GM12878 (cell line): ENCODE measurements around the gene FAM227B. TPM values are rescaled to one million over a fixed set of nuclear protein-coding genes. Genes with fewer than 3 reads are reported as not detected.

Experiments
- ASH2L ChIP-seq: fragments of 300-600, 200-600 bp; sonication (generic); IDR thresholded peaks from 2 replicates; pipeline ENCODE4 v1.6.1; 2017; ENCODE audit warnings: low read depth, mild to moderate bottlenecking, borderline replicate concordance
- CBX5 ChIP-seq: sonication (generic); IDR thresholded peaks from 2 replicates; pipeline ENCODE4 v1.6.1; 2016; ENCODE audit warnings: low read depth, moderate library complexity, mild to moderate bottlenecking, inconsistent platforms
- FOXM1 ChIP-seq: IDR thresholded peaks from 2 replicates; pipeline ENCODE4 v1.6.1; 2012; ENCODE audit warnings: low read depth, mild to moderate bottlenecking, inconsistent platforms, low read length, moderate library complexity
- HDAC2 ChIP-seq: fragments of 200-600 bp; sonication (generic); IDR thresholded peaks from 2 replicates; pipeline ENCODE4 v1.6.1; 2017
- IKZF1 ChIP-seq: fragments of 450-650 bp; conservative IDR thresholded peaks from 2 replicates; pipeline ENCODE4 v1.6.1; 2017; ENCODE audit warnings: antibody characterized with exemption, mild to moderate bottlenecking
- MYB ChIP-seq: fragments of 150-350 bp; IDR thresholded peaks from 2 replicates; pipeline ENCODE4 v1.6.1; 2014; ENCODE audit warnings: mild to moderate bottlenecking, low read depth, low read length, borderline replicate concordance
- PAX5 ChIP-seq: IDR thresholded peaks from 2 replicates; pipeline ENCODE4 v1.6.1; 2011; ENCODE audit warnings: low read depth, low read length, borderline replicate concordance
- POLR2AphosphoS2 ChIP-seq: IDR thresholded peaks from 2 replicates; pipeline ENCODE4 v1.6.1; 2011; ENCODE audit warnings: low read depth, mild to moderate bottlenecking, low read length, improper control_type of control experiment, moderate library complexity
- RB1 ChIP-seq: fragments of 450-650 bp; formaldehyde crosslinking; IDR thresholded peaks from 2 replicates; pipeline ENCODE4 v1.6.1; 2017; ENCODE audit warnings: mild to moderate bottlenecking, borderline replicate concordance
- RCOR1 ChIP-seq: conservative IDR thresholded peaks from 2 replicates; pipeline ENCODE4 v1.6.1; 2012; ENCODE audit warnings: low read depth, low read length, improper control_type of control experiment
- STAT1 ChIP-seq: fragments of 450-650 bp; conservative IDR thresholded peaks from 2 replicates; pipeline ENCODE4 v1.6.1; 2014; ENCODE audit warnings: antibody characterized with exemption, mild to moderate bottlenecking
- TCF7 ChIP-seq: IDR thresholded peaks from 2 replicates; pipeline ENCODE4 v1.6.1; 2014; ENCODE audit warnings: antibody characterized with exemption, borderline replicate concordance
- USF2 ChIP-seq: IDR thresholded peaks from 2 replicates; pipeline ENCODE4 v1.6.1; 2011; ENCODE audit warnings: low read depth, low read length, improper control_type of control experiment, borderline replicate concordance
- ZNF24 ChIP-seq: fragments of 450-650 bp; IDR thresholded peaks from 2 replicates; pipeline ENCODE4 v1.6.1; 2017; ENCODE audit warnings: antibody characterized with exemption, mild to moderate bottlenecking
- ZSCAN29 ChIP-seq: fragments of 450-650 bp; IDR thresholded peaks from 2 replicates; pipeline ENCODE4 v1.6.1; 2017; ENCODE audit warnings: mild to moderate bottlenecking, moderate library complexity
- ZZZ3 ChIP-seq: IDR thresholded peaks from 2 replicates; pipeline ENCODE4 v1.6.1; 2011; ENCODE audit warnings: low read depth; ENCODE audit not compliant: control insufficient read depth, insufficient read length
- polyA plus RNA-seq, 11 experiments: library from polyadenylated mRNA; depleted of rRNA in 4 of 11; unstranded in 6 of 11; stranded (reverse) in 5 of 11; fragments of >200 nt; fragmentation: Nextera tagmentation in 4 of 11; fragmentation: Illumina TruSeq in 1 of 11; extraction: Ambion mirVana in 4 of 11; extraction: Trizol in 1 of 11; gene quantifications; 1 replicate in 1 of 11; 2 replicates in 10 of 11; pipeline versions ENCODE4 v1.2.1 to v1.2.3, GENCODE V29; 2011 to 2016; ENCODE audit warnings: inconsistent platforms in 2 of 11, missing spikeins in 2 of 11, low read depth in 1 of 11
- total RNA-seq, 4 experiments: library from RNA; depleted of rRNA in 3 of 4; stranded (reverse); fragments of >200 nt in 3 of 4; fragmentation: Illumina TruSeq in 1 of 4; extraction: Trizol in 1 of 4; gene quantifications; 2 replicates each; pipeline versions ENCODE4 v1.2.1 to v1.2.3, GENCODE V29; 2013 to 2021
- TF ChIP-seq, protein P1 (sequence below): IDR thresholded peaks from 2 replicates; pipeline ENCODE4 v1.6.1; 2011; ENCODE audit warnings: mild to moderate bottlenecking, low read depth, low read length, moderate library complexity; ENCODE audit not compliant: insufficient replicate concordance
- TF ChIP-seq, protein P2 (sequence below): fragments of 450-650 bp; IDR thresholded peaks from 2 replicates; pipeline ENCODE4 v1.6.1; 2017; ENCODE audit warnings: borderline replicate concordance
- TF ChIP-seq, protein P3 (sequence below), 3 experiments: IDR thresholded peaks in 2 of 3; conservative IDR thresholded peaks in 1 of 3; 2 replicates each; pipeline ENCODE4 v1.5.1; 2011; ENCODE audit warnings: low read depth in 3 of 3, low read length in 3 of 3, mild to moderate bottlenecking in 3 of 3, control low read depth in 2 of 3, moderate library complexity in 2 of 3, inconsistent platforms in 1 of 3, mixed read lengths in 1 of 3; ENCODE audit not compliant: control insufficient read depth in 2 of 3, insufficient read depth in 1 of 3; ENCODE audit errors: extremely low read depth in 1 of 3
- TF ChIP-seq, protein P4 (sequence below): fragments of 450-650 bp; IDR thresholded peaks from 2 replicates; pipeline ENCODE4 v1.6.1; 2017; ENCODE audit warnings: mild to moderate bottlenecking, low read depth, inconsistent platforms; ENCODE audit not compliant: poor library complexity, severe bottlenecking
- TF ChIP-seq, protein P5 (sequence below): IDR thresholded peaks from 2 replicates; pipeline ENCODE4 v1.6.1; 2012; ENCODE audit warnings: low read depth, low read length, improper control_type of control experiment

Gene FAM227B
- total and polyA plus RNA-seq, 10 of the 15 experiments (the other 5 are each of a cell fraction or from before 2014, with no cell fraction given): 3.9 to 12.6 (median 6.9) TPM

DNA sequence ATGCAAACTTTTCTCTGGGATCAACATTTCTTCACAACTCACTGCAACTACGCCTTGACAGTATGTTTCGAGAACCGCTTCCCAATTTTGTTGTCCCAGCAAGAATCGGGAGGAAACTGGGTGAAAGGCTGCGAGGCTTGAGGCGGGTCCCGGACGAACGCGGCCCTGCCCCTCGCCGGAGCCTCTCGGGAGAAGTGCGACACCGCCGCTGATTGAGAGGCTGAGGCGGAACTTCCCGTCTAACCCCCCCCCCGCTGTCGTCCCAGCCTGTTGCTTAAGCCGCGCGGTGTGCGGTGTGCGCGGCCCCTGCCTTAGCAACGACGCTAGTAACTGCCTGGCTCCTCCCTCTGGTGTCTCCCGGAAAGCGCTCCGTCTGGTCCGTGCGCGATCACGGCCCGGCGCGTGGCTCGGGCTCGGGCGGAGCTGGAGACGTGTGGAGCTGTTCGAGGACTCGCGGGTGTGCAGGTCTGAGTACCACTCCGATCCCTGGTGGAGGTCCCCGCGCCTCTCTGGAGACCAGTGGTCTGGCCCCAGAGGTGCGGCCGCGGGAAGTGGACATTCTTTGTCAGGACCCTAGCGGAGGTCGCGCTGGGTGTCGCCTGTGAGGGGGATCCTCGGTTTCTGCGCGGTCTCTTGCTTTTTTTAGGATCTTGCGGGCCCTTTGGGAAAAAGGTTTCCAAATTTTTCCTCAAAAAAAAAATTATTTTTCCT is at the start of gene FAM227B, which contains the start of gene DTWD1 (continued):
- TF ChIP-seq, protein P1, sequence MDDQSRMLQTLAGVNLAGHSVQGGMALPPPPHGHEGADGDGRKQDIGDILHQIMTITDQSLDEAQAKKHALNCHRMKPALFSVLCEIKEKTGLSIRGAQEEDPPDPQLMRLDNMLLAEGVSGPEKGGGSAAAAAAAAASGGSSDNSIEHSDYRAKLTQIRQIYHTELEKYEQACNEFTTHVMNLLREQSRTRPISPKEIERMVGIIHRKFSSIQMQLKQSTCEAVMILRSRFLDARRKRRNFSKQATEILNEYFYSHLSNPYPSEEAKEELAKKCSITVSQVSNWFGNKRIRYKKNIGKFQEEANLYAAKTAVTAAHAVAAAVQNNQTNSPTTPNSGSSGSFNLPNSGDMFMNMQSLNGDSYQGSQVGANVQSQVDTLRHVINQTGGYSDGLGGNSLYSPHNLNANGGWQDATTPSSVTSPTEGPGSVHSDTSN: peak; percentile 60
- no peak for TF ChIP-seq HDAC2
- TF ChIP-seq RCOR1: no peak; the same call in 1 of the 2 replicates
- TF ChIP-seq STAT1: 0 out of 2 replicates have a peak, but pooled peaks have one; percentile 85
- peak; percentile 65 for TF ChIP-seq PAX5
- no peak for TF ChIP-seq USF2
- TF ChIP-seq ZNF24: peak; percentile 71; the same call in 1 of the 2 replicates
- TF ChIP-seq, protein P2, sequence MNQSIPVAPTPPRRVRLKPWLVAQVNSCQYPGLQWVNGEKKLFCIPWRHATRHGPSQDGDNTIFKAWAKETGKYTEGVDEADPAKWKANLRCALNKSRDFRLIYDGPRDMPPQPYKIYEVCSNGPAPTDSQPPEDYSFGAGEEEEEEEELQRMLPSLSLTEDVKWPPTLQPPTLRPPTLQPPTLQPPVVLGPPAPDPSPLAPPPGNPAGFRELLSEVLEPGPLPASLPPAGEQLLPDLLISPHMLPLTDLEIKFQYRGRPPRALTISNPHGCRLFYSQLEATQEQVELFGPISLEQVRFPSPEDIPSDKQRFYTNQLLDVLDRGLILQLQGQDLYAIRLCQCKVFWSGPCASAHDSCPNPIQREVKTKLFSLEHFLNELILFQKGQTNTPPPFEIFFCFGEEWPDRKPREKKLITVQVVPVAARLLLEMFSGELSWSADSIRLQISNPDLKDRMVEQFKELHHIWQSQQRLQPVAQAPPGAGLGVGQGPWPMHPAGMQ: no peak
- peak; percentile 96; the same call in 1 of the 2 replicates for TF ChIP-seq RB1
- no peak for TF ChIP-seq ZZZ3
- TF ChIP-seq ZSCAN29: peak; percentile 66; the same call in 1 of the 2 replicates
- no peak for TF ChIP-seq MYB
- peak; percentile 92 for TF ChIP-seq IKZF1
- peak; percentile 95 for TF ChIP-seq ASH2L
- TF ChIP-seq CBX5: peak; percentile 98; the same call in 1 of the 2 replicates
- peak; percentile 95 for TF ChIP-seq POLR2AphosphoS2
- TF ChIP-seq, protein P3, sequence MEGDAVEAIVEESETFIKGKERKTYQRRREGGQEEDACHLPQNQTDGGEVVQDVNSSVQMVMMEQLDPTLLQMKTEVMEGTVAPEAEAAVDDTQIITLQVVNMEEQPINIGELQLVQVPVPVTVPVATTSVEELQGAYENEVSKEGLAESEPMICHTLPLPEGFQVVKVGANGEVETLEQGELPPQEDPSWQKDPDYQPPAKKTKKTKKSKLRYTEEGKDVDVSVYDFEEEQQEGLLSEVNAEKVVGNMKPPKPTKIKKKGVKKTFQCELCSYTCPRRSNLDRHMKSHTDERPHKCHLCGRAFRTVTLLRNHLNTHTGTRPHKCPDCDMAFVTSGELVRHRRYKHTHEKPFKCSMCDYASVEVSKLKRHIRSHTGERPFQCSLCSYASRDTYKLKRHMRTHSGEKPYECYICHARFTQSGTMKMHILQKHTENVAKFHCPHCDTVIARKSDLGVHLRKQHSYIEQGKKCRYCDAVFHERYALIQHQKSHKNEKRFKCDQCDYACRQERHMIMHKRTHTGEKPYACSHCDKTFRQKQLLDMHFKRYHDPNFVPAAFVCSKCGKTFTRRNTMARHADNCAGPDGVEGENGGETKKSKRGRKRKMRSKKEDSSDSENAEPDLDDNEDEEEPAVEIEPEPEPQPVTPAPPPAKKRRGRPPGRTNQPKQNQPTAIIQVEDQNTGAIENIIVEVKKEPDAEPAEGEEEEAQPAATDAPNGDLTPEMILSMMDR (IDR thresholded peaks at IDR 0.05 in 2 of 3, conservative IDR thresholded peaks at IDR 0.05 in 1 of 3; ENCODE audit: control insufficient read depth in 2 of 3, extremely low read depth in 1 of 3, insufficient read depth in 1 of 3, low read depth in 3 of 3, low read length in 3 of 3): 0 out of 6 replicates have a peak, but pooled peaks of 1 of the 3 experiments have one; percentile 1
- peak; percentile 48 for TF ChIP-seq FOXM1
- TF ChIP-seq, protein P4, sequence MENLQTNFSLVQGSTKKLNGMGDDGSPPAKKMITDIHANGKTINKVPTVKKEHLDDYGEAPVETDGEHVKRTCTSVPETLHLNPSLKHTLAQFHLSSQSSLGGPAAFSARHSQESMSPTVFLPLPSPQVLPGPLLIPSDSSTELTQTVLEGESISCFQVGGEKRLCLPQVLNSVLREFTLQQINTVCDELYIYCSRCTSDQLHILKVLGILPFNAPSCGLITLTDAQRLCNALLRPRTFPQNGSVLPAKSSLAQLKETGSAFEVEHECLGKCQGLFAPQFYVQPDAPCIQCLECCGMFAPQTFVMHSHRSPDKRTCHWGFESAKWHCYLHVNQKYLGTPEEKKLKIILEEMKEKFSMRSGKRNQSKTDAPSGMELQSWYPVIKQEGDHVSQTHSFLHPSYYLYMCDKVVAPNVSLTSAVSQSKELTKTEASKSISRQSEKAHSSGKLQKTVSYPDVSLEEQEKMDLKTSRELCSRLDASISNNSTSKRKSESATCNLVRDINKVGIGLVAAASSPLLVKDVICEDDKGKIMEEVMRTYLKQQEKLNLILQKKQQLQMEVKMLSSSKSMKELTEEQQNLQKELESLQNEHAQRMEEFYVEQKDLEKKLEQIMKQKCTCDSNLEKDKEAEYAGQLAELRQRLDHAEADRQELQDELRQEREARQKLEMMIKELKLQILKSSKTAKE: no peak
- TF ChIP-seq, protein P5, sequence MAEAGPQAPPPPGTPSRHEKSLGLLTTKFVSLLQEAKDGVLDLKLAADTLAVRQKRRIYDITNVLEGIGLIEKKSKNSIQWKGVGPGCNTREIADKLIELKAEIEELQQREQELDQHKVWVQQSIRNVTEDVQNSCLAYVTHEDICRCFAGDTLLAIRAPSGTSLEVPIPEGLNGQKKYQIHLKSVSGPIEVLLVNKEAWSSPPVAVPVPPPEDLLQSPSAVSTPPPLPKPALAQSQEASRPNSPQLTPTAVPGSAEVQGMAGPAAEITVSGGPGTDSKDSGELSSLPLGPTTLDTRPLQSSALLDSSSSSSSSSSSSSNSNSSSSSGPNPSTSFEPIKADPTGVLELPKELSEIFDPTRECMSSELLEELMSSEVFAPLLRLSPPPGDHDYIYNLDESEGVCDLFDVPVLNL: 0 out of 2 replicates have a peak, but pooled peaks have one; percentile 50
- peak; percentile 48 for TF ChIP-seq TCF7
